Measurements from ENCODE around the gene CENPM. TPM values are rescaled to one million over a fixed set of nuclear protein-coding genes. Genes with fewer than 3 reads are reported as not detected.

CENPM gene
- total RNA-seq, 2 experiments from 2014 or later, result 74.0 to 95.8 TPM

GRCh38 chr22:41905411-41906202, 41.3 kb downstream of the CENPM start:
- H3K4me1 Mint-ChIP-seq, result peaks cover 25% of the 10 kb centered on the region
- peaks cover 3% of the 10 kb centered on the region for H3K36me3 Mint-ChIP-seq
- H3K27me3 Mint-ChIP-seq, result peaks cover 11% of the 10 kb centered on the region
- ATAC-seq (no peak), DNase-seq (no peak)
- H3K4me3 Mint-ChIP-seq, result no peak overlapping the region
- no peaks in the 10 kb centered on the region for H3K9me3 Mint-ChIP-seq (ENCODE audit: low read depth)
- peak overlapping the region; percentile 20 for H3K27ac Mint-ChIP-seq
- CTCF ChIA-PET, result interaction anchor here (1.9 kb wide), 1 partner anchor 35 kb away, joined by 4 read pairs; no protein-coding TSS in a partner anchor

DNA sequence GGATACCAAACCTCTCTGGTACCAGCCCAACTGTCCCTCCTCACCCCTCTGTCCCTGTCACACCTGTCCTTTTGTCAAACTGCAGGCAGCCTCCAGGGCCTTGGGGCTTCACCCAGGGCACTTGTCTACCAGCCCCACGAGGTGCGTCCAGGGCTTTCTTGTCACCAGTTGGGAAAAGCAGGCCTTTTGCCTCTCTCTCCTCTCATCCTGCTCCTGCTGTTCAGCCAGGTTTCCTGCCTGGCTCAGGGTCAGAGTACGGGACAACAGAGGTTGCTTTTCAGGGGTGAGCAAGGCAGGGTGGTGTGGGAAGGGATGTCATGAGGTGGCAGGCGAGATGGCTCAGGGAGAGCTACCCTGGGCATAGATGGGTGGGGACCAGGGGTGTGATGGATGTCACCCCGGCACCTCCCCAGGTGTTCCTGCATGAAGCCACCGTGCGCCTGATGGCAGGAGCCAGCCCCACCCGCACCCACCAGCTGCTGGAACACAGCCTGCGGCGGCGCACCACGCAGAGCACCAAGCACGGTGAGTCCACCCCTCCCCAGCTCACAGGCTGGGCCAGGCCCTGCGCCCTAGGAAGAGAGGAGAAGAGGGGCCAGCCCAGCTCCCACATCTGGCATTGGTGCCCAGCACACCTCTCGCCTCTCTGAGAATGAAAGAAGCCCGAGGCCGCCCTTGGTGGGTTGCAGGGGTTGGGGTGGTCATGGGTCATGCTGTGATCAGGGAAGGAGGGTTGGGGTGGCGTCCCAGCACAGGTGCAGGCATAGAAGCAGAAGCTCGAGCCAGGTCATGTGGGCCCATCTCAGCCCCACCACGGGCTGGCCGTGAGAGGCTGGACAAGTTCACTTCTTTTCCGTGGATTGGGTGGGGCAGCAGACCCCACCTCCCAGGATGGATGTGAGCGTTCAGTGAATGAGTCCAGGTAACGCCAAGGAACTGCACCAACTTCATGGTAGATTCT, 42.2 kb downstream of the CENPM start:
- Mint-ChIP-seq H3K27me3 (peaks cover 8% of the 10 kb centered on the region), H3K9me3 (ENCODE audit: low read depth) (no peaks in the 10 kb centered on the region), H3K27ac (no peak overlapping the region), H3K4me3 (no peak overlapping the region), H3K4me1 (peaks cover 24% of the 10 kb centered on the region), H3K36me3 (peaks cover 3% of the 10 kb centered on the region)
- ATAC-seq, result no peak
- DNase-seq, result no peak
- CTCF ChIA-PET, result interaction anchor here (1.9 kb wide), 1 partner anchor 36 kb away, joined by 4 read pairs; no protein-coding TSS in a partner anchor

- H3K4me3 Mint-ChIP-seq, result no peak overlapping the region
- no peaks in the 10 kb centered on the region for H3K9me3 Mint-ChIP-seq (ENCODE audit: low read depth)
- no peaks in the 10 kb centered on the region for H3K27me3 Mint-ChIP-seq
These were observed 44.0 kb downstream of the CENPM start for GRCh38 chr22:41902932-41903421.

DNA sequence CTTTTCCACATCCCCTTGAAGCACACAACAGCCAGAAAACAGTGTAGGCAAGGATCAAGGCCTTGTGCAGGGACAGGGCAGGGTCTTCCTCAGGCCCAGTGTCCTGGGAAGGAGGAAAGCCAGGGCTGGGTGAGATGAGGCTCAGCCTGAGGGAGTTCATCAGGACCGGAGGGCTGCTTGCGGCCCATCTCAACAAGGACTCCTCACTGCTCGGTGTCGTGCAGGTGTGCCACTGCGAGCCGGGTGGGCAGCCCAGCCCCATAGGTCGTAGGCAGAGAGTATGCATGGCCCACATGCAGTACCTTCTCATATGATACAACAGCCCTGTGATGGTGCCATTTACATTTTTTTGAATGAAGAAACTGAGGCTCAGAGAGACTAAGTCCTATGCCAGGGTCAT, 44.9 kb downstream of the CENPM start:
- Mint-ChIP-seq H3K9me3 (ENCODE audit: low read depth) (no peaks in the 10 kb centered on the region), H3K4me3 (no peak overlapping the region), H3K4me1 (peaks cover 7% of the 10 kb centered on the region), H3K36me3 (peaks cover 15% of the 10 kb centered on the region), H3K27me3 (no peaks in the 10 kb centered on the region), H3K27ac (peak overlapping the region; percentile 24)
- DNase-seq (no peak), ATAC-seq (no peak)
- CTCF ChIA-PET, result no interaction called here

More at GRCh38 chr22:41902932-41903421, 44.0 kb downstream of the CENPM start:
- CTCF ChIA-PET, result interaction anchor here (0.6 to 1.3 kb wide), 4 partner anchors 11 to 205 kb away, joined by 3 to 4 read pairs (median 3); no protein-coding TSS in a partner anchor
- ATAC-seq, result no peak
- Mint-ChIP-seq H3K36me3 (peaks cover 9% of the 10 kb centered on the region), H3K4me1 (peaks cover 8% of the 10 kb centered on the region), H3K27ac (no peak overlapping the region)
- no peak for DNase-seq

DNA sequence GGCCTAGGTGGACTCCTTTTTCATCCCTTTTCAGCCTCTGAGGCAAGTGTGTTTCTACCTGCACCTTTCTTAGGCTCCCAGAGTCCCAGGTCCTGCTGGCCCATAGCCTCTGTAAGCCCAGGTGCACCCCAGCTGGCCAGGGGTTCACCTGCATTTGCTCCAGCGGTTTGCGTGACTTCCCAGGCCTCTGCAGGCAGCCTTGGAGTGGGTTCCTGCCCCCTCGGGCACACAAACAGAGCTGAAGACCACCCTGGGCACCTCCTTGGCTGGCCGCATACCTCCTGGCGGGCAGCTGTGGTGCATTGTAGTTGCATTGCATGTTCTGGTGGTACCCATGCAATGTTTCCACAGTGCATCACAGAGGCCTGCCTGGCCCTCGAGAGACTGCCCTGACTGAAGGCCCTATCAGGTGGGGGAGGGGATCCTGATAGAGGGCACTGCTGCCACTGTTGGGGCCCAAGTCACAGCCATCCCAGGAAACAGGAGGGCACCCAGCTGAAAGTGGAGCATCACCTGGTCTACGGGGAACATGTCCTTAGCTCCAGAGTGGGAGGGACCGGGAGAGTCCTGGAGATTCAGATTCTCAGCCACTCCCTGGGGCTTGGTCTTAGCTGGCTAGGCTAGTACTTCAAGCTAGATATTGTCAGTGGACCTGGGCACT, 46.2 kb downstream of the CENPM start:
- peaks cover 21% of the 10 kb centered on the region for H3K36me3 Mint-ChIP-seq
- H3K27me3 Mint-ChIP-seq, result no peaks in the 10 kb centered on the region
- CTCF ChIA-PET, result no interaction called here
- peaks cover 14% of the 10 kb centered on the region for H3K4me1 Mint-ChIP-seq
- ATAC-seq, result no peak
- no peaks in the 10 kb centered on the region for H3K9me3 Mint-ChIP-seq (ENCODE audit: low read depth)
- no peak overlapping the region for H3K4me3 Mint-ChIP-seq
- DNase-seq, result no peak
- no peak overlapping the region for H3K27ac Mint-ChIP-seq

GRCh38 chr22:41899992-41900651, 46.8 kb downstream of the CENPM start:
- H3K4me1 Mint-ChIP-seq, result peaks cover 14% of the 10 kb centered on the region
- no peak overlapping the region for H3K27ac Mint-ChIP-seq
- no peaks in the 10 kb centered on the region for H3K9me3 Mint-ChIP-seq (ENCODE audit: low read depth)
- DNase-seq (no peak), ATAC-seq (no peak)
- H3K36me3 Mint-ChIP-seq, result peaks cover 18% of the 10 kb centered on the region
- CTCF ChIA-PET, result interaction anchor here (0.6 kb wide), 1 partner anchor 31 kb away, joined by 6 read pairs; no protein-coding TSS in a partner anchor
- H3K4me3 Mint-ChIP-seq, result no peak overlapping the region
- no peaks in the 10 kb centered on the region for H3K27me3 Mint-ChIP-seq

- ATAC-seq (no peak), DNase-seq (no peak)
- Mint-ChIP-seq H3K36me3 (peaks cover 18% of the 10 kb centered on the region), H3K4me3 (no peak overlapping the region), H3K4me1 (peaks cover 14% of the 10 kb centered on the region), H3K27ac (no peak overlapping the region), H3K27me3 (no peaks in the 10 kb centered on the region), H3K9me3 (ENCODE audit: low read depth) (no peaks in the 10 kb centered on the region)
- CTCF ChIA-PET, result no interaction called here
These were observed 47.8 kb downstream of the CENPM start for GRCh38 chr22:41899110-41899509.

DNA sequence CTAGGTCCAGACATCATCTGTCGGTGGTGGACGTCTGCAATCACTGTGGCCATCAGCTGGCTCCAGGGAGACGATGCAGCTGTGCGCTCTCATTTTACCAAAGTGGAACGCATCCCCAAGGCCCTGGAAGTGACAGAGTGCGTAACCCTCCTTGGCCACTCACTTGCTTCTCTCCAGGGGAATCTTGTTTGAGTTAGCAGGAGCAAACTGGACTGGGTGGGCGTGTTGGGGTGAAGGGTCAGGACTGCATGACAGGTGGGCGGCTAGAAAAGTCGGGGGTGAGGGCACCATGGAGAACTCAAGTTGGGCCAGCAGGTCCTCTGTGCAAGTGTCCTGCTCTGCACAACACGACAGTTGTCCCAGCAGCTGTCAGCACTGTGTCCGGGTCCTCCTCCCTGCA, 48.3 kb downstream of the CENPM start:
- no peak overlapping the region for H3K4me3 Mint-ChIP-seq
- DNase-seq, result no peak
- CTCF ChIA-PET, result no interaction called here
- peaks cover 18% of the 10 kb centered on the region for H3K36me3 Mint-ChIP-seq
- ATAC-seq, result no peak
- H3K9me3 Mint-ChIP-seq (ENCODE audit: low read depth), result no peaks in the 10 kb centered on the region
- no peak overlapping the region for H3K27ac Mint-ChIP-seq
- H3K4me1 Mint-ChIP-seq, result peaks cover 14% of the 10 kb centered on the region
- H3K27me3 Mint-ChIP-seq, result no peaks in the 10 kb centered on the region

- peaks cover 14% of the 10 kb centered on the region for H3K4me1 Mint-ChIP-seq
- H3K27me3 Mint-ChIP-seq, result no peaks in the 10 kb centered on the region
- no peak overlapping the region for H3K27ac Mint-ChIP-seq
- DNase-seq (no peak), ATAC-seq (no peak)
- H3K36me3 Mint-ChIP-seq, result peaks cover 30% of the 10 kb centered on the region
- H3K9me3 Mint-ChIP-seq (ENCODE audit: low read depth), result no peaks in the 10 kb centered on the region
- CTCF ChIA-PET, result no interaction called here
- H3K4me3 Mint-ChIP-seq, result no peak overlapping the region
These were observed 53.2 kb downstream of the CENPM start for GRCh38 chr22:41893591-41894375.

DNA sequence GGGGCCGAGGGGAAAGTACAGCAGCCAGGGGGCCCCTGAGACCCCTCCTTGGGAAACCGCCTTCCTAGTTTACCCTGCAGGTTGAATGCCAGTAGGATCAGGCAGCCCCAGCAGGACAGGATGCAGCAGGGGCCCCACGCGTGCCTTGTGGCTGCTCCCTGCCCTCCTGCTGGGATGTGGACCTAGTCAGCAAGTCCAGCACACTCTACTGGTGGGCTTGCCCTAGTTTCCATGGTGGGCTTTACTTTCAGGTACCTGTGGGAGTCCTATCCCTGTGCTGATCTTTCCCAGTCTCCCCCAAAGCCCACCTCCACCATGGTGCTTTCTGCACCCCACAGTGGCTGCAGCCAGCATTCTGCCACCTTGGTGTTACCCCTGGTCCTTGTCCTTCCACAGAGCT, 54.2 kb downstream of the CENPM start:
- ATAC-seq (no peak), DNase-seq (no peak)
- peaks cover 13% of the 10 kb centered on the region for H3K4me1 Mint-ChIP-seq
- CTCF ChIA-PET, result no interaction called here
- no peak overlapping the region for H3K4me3 Mint-ChIP-seq
- peaks cover 33% of the 10 kb centered on the region for H3K36me3 Mint-ChIP-seq
- H3K9me3 Mint-ChIP-seq (ENCODE audit: low read depth), result no peaks in the 10 kb centered on the region
- no peak overlapping the region for H3K27ac Mint-ChIP-seq
- no peaks in the 10 kb centered on the region for H3K27me3 Mint-ChIP-seq

GRCh38 chr22:41891407-41891806, 55.5 kb downstream of the CENPM start:
- Mint-ChIP-seq H3K4me1 (peaks cover 2% of the 10 kb centered on the region), H3K4me3 (no peak overlapping the region), H3K27me3 (no peaks in the 10 kb centered on the region), H3K36me3 (peaks cover 38% of the 10 kb centered on the region), H3K27ac (no peak overlapping the region), H3K9me3 (ENCODE audit: low read depth) (no peaks in the 10 kb centered on the region)
- DNase-seq (no peak), ATAC-seq (no peak)
- CTCF ChIA-PET, result no interaction called here

All from activated CD8-positive, alpha-beta memory T cell treated with anti-CD3 and anti-CD28 coated beads, Interleukin-2, amount 10 ng/mL, durations not matched to agents 7 days and 5 days (primary cell).